ENCODE results near the gene SPP1. TPM values are rescaled to one million over a fixed set of nuclear protein-coding genes. Genes with fewer than 3 reads are reported as not detected.

The SPP1 gene
- total RNA-seq, 1 experiment from 2014 or later: 4.1 TPM

DNA sequence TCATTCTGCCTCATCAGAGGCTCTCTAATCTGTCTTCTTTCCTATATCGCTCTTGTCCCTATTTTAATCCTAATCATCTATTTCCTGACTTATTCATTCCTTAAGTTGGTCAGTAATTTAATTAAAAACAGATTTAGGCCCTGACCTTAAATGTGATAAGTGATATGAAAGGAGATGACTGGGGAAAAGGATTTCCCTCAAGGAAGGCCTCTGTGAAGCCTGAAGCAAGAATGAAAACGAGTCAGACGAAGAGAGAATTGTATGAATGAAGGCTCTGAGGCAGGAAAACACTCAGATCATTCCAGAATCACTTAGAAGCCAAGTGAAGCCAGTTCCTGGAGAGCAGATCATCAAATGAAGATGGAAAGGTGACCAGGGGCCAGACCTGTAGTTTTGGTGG, 54.0 kb downstream of the SPP1 start (continued):
- TF ChIP-seq, protein P1, sequence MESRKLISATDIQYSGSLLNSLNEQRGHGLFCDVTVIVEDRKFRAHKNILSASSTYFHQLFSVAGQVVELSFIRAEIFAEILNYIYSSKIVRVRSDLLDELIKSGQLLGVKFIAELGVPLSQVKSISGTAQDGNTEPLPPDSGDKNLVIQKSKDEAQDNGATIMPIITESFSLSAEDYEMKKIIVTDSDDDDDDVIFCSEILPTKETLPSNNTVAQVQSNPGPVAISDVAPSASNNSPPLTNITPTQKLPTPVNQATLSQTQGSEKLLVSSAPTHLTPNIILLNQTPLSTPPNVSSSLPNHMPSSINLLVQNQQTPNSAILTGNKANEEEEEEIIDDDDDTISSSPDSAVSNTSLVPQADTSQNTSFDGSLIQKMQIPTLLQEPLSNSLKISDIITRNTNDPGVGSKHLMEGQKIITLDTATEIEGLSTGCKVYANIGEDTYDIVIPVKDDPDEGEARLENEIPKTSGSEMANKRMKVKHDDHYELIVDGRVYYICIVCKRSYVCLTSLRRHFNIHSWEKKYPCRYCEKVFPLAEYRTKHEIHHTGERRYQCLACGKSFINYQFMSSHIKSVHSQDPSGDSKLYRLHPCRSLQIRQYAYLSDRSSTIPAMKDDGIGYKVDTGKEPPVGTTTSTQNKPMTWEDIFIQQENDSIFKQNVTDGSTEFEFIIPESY (IDR thresholded peaks at IDR 0.05; ENCODE audit: extremely low read depth, insufficient replicate concordance, low read length): no peak
- TF ChIP-seq RAD21 (IDR thresholded peaks at IDR 0.05; ENCODE audit: low read depth): no peak
- no peak for TF ChIP-seq MAX (IDR thresholded peaks at IDR 0.05)
- no peak for TF ChIP-seq CBX3 (IDR thresholded peaks at IDR 0.05; ENCODE audit: low read depth)
- TF ChIP-seq ZFX (IDR thresholded peaks at IDR 0.05): no peak
- TF ChIP-seq POLR2A (IDR thresholded peaks at IDR 0.05; ENCODE audit: borderline replicate concordance, extremely low read depth, insufficient read depth, insufficient read length): no peak

DNA sequence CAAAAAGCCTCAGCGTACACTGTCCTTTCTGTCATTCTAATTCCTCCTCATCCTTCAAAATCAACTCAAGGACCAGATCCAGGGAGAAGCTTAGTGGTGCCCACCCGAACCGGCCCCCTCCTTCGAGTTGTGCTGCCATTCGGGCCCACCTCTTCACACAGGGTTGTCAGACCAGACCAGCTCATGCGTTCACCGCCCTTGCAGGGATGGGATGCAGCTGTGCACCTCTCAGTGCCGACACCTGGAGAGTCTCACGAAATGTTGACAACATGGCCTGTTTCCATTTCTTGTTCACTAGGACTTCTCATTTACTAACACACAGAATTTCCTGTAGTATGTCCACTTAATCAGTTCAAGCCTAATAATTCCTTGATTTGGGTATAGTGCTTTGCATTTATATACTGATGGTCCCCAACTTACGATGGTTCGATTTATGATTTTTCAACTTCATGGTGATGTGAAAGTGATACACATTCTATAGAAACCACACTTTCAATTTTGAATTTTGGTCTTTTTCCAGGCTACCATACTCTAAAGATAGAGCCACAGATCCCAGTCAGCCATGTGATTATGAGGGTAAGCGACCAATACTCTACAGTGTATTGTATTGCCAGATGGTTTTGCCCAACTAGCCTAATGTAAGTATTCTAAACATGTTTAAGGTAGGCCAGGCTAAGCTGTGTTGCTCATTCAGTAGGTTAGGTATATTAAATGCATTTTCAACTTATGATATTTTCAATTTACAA, 55.2 kb downstream of the SPP1 start:
- no TSS peak for BruUV-seq (replicated peaks)
- no peak for TF ChIP-seq ZNF274 (IDR thresholded peaks at IDR 0.05; ENCODE audit: low read depth, low read length)
- TF ChIP-seq SP1 (IDR thresholded peaks at IDR 0.05; ENCODE audit: low read depth): no peak
- no peak for TF ChIP-seq ELF1 (IDR thresholded peaks at IDR 0.05; ENCODE audit: borderline replicate concordance, low read depth)
- no peak for TF ChIP-seq POLR2A (IDR thresholded peaks at IDR 0.05; ENCODE audit: borderline replicate concordance, extremely low read depth, insufficient read depth, insufficient read length)
- no peak for TF ChIP-seq CEBPB (IDR thresholded peaks at IDR 0.05; ENCODE audit: low read depth)
- TF ChIP-seq, protein P1 (IDR thresholded peaks at IDR 0.05; ENCODE audit: extremely low read depth, insufficient replicate concordance, low read length): no peak
- TF ChIP-seq JUND (IDR thresholded peaks at IDR 0.05): no peak
- TF ChIP-seq TCF7L2 (IDR thresholded peaks at IDR 0.05; ENCODE audit: borderline replicate concordance, extremely low read depth, insufficient read depth, insufficient read length): no peak
- TF ChIP-seq, protein P2, sequence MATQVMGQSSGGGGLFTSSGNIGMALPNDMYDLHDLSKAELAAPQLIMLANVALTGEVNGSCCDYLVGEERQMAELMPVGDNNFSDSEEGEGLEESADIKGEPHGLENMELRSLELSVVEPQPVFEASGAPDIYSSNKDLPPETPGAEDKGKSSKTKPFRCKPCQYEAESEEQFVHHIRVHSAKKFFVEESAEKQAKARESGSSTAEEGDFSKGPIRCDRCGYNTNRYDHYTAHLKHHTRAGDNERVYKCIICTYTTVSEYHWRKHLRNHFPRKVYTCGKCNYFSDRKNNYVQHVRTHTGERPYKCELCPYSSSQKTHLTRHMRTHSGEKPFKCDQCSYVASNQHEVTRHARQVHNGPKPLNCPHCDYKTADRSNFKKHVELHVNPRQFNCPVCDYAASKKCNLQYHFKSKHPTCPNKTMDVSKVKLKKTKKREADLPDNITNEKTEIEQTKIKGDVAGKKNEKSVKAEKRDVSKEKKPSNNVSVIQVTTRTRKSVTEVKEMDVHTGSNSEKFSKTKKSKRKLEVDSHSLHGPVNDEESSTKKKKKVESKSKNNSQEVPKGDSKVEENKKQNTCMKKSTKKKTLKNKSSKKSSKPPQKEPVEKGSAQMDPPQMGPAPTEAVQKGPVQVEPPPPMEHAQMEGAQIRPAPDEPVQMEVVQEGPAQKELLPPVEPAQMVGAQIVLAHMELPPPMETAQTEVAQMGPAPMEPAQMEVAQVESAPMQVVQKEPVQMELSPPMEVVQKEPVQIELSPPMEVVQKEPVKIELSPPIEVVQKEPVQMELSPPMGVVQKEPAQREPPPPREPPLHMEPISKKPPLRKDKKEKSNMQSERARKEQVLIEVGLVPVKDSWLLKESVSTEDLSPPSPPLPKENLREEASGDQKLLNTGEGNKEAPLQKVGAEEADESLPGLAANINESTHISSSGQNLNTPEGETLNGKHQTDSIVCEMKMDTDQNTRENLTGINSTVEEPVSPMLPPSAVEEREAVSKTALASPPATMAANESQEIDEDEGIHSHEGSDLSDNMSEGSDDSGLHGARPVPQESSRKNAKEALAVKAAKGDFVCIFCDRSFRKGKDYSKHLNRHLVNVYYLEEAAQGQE (IDR thresholded peaks at IDR 0.05; ENCODE audit: low read depth): no peak
- TF ChIP-seq EZH2 (IDR thresholded peaks at IDR 0.05): no peak
- no peak for TF ChIP-seq SRF (IDR thresholded peaks at IDR 0.05; ENCODE audit: low read depth)
- no peak for TF ChIP-seq EZH2phosphoT487 (IDR thresholded peaks at IDR 0.05; ENCODE audit: borderline replicate concordance)
- no peak for TF ChIP-seq ZFX (IDR thresholded peaks at IDR 0.05)
- TF ChIP-seq CBX3 (IDR thresholded peaks at IDR 0.05; ENCODE audit: low read depth): no peak
- no peak for TF ChIP-seq MAX (IDR thresholded peaks at IDR 0.05)

More for the DNA sequence above, 55.2 kb downstream of the SPP1 start:
- DNase-seq (ENCODE audit: low read depth, low spot score) (no peak), ATAC-seq (no peak)
- H4K20me1 ChIP-seq (ENCODE audit: insufficient read depth): no peaks in the 10 kb centered on the region
- no peak overlapping the region for H3K4me2 ChIP-seq (ENCODE audit: low read length)
- RAD21 ChIA-PET (ENCODE audit: low non-redundant PET in 1 of 2, low total read pairs in 2 of 2, uncharacterized antibody in 2 of 2, unreplicated experiment in 2 of 2): no interaction called here
- H3K79me2 ChIP-seq (ENCODE audit: insufficient read depth, low read length): no peaks in the 10 kb centered on the region
- CTCF ChIA-PET: interaction anchor here (0.6 to 1.2 kb wide), 2 partner anchors 181 to 387 kb away, joined by 3 to 5 read pairs; no protein-coding TSS in a partner anchor
- intact Hi-C loops (cut with micrococcal nuclease): loop anchor here (5.0 kb wide), 1 partner anchor 427 kb away; the partner anchor contains the start of gene HERC5
- no peaks in the 10 kb centered on the region for H3K4me1 ChIP-seq (ENCODE audit: control insufficient read depth in 1 of 2, insufficient read depth in 2 of 2, low read length in 2 of 2)
- H2AFZ ChIP-seq (ENCODE audit: low read depth, low read length, poor library complexity, severe bottlenecking): no peak overlapping the region
- H3K4me3 ChIP-seq (replicated peaks in 1 of 2; ENCODE audit: low read depth in 1 of 2, low read length in 2 of 2): no peak overlapping the region
- H3K27ac ChIP-seq (ENCODE audit: low read depth, low read length): no peak overlapping the region
- POLR2A ChIA-PET: no interaction called here
- no peak overlapping the region for H3K9ac ChIP-seq (ENCODE audit: low read length)
- H3K9me2 ChIP-seq (ENCODE audit: insufficient read depth): no peaks in the 10 kb centered on the region
- H3K9me3 ChIP-seq (ENCODE audit: control insufficient read depth in 1 of 2, insufficient read depth in 1 of 2, low read depth in 1 of 2, low read length in 2 of 2): peaks cover 0 to 4% of the 10 kb centered on the region in 2 experiments; a peak in 3 of 4 replicates
- H3K36me3 ChIP-seq (ENCODE audit: control insufficient read depth in 1 of 2, insufficient read depth in 2 of 2, low read length in 2 of 2): no peaks in the 10 kb centered on the region; a peak in 1 of 4 replicates
- H3K27me3 ChIP-seq (ENCODE audit: insufficient read depth, low read length): no peaks in the 10 kb centered on the region
